A549 (cell line): ENCODE results near the gene HAUS8.

Experiments used
- CHD2 ChIP-seq: fragments of 150-350 bp; IDR thresholded peaks from 2 replicates; pipeline ENCODE4 v1.6.1; 2014; ENCODE audit warnings: low read length; ENCODE audit not compliant: partially characterized antibody
- CTCF ChIP-seq: fragments of >200 bp; sonication (Bioruptor Twin); formaldehyde crosslinking; IDR thresholded peaks from 3 replicates; pipeline ENCODE4 v1.5.1; 2016
- EP300 ChIP-seq, 2 experiments: fragments of >200 bp; sonication (Bioruptor Twin); formaldehyde crosslinking; IDR thresholded peaks; 2 replicates in 1 of 2; 3 replicates in 1 of 2; pipeline ENCODE4 v1.6.1; 2016 to 2017
- HOXA7 ChIP-seq: fragments of 250-450 bp; sonication (Bioruptor Pico); IDR thresholded peaks from 2 replicates; pipeline ENCODE4 v1.5.0; 2020; ENCODE audit warnings: mild to moderate bottlenecking, moderate library complexity
- POLR2A ChIP-seq: IDR thresholded peaks from 2 replicates; pipeline ENCODE4 v1.6.1; 2012; ENCODE audit warnings: mild to moderate bottlenecking, low read length
- RARB ChIP-seq: fragments of 250-450 bp; sonication (Bioruptor Pico); IDR thresholded peaks from 2 replicates; pipeline ENCODE4 v1.8.0; 2021; ENCODE audit warnings: mild to moderate bottlenecking, moderate library complexity

- no peak for TF ChIP-seq CTCF
- no peak for TF ChIP-seq EP300 (IDR thresholded peaks at IDR 0.05)
- TF ChIP-seq POLR2A, result no peak
- no peak for TF ChIP-seq CHD2
- TF ChIP-seq HOXA7, result no peak
- no peak for TF ChIP-seq RARB (CRISPR knock-in tag)
Measured at GRCh38 chr19:17078036-17078919, 3.0 kb upstream of the HAUS8 start.
